HG02943 (cell line): ENCODE measurements around the gene SLC26A5.

Source experiments
- ATAC-seq: cut with Tn5 transposase; IDR thresholded peaks from one replicate; pipeline ENCODE4 v1.9.1; 2021; ENCODE audit warnings: mild to moderate bottlenecking, low read depth, moderate library complexity; ENCODE audit not compliant: unreplicated experiment

Gene SLC26A5

DNA sequence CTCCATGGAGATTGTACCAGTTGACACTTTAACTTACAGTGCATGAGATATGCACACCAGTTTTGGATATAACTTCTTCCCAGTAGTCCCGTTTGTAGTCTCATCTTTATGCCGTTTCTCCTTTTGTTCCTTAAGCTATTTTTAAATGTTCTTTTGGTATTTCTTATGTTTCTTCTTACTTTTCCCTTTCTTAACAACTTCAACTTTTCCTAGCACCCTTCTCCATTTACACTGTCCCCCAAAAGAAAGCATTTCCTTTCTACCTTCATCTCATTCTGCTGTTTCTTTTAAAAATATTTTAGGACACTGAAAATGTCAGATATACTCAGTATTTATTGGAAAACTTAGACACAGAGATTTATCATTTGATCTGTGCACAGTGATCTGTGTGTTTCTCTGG, 97.0 kb downstream of the SLC26A5 start:
- ATAC-seq = no peak

DNA sequence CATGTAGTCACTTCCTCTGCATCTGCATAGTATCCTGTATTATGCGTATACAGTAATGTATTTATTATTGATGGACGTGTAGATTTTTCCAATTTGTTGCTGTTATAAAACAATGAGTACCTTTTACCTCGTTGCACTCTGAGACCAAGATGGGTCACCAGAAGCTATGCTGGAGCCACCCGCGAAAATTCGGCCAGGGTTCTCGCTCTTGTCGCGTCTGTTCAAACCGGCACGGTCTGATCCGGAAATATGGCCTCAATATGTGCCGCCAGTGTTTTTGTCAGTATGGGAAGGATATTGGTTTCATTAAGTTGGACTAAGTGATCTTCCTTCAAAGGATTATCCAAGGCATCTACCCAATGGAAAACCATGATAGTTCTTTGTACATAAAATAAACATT, 97.6 kb downstream of the SLC26A5 start:
- ATAC-seq = no peak

DNA sequence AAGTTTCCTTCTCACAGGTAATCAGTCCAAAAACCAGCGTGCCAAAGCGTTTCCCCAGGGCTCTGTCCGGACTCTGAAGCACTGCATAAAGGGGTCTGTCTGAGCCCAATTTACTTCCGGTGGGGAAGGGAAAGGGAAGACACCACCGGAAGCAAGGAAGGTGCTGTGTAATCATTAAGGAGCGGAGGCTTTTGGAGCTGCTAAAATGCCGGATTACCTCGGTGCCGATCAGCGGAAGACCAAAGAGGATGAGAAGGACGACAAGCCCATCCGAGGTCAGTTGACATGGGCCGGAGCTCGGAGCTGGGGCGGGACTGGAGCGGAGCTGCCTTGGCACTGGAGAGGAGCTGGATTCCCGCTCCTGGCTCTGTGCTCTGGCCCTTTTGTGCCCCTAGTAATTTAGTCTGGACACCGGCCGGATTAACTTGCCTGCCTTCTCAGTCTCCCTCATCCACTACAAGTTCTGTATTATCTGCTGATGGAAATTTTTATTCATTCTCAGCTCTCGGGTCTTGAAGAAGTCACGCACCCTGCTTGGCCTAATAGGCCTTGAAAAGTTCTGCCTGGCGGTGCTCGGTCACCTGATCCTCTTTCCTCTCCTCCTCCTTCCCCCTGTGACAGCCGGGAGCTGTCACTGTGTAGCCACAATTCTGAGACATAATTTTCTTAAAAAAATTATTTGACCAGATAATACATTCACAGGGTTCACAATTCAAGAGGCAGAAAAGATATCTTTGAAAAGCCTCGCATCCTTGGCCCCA, 98.3 kb downstream of the SLC26A5 start, which contains the start of gene PSMC2:
TSS of gene PSMC2 (plus strand) at position 137 of the 761 bp plus-strand sequence. CDS start at position 206, 69 bp downstream.
- ATAC-seq = peak; percentile 64

DNA sequence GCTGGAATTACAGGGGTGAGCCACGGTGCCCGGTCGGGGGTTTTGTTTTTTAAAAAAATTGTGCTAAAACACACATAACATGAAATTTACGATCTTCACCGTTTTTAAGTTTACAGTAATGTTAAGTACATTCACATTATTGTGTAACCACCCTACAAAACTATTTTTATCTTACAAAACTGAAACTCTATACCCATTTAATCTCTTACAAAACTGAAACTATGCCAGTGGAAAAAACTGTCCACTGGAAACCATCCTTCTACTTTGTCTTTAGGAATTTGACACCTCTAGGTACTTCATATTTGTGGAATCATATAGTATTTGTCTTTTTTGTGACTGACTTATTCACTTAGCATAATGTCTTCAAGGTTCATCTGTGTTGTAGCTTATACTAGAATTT, 99.6 kb downstream of the SLC26A5 start:
- no peak for ATAC-seq

DNA sequence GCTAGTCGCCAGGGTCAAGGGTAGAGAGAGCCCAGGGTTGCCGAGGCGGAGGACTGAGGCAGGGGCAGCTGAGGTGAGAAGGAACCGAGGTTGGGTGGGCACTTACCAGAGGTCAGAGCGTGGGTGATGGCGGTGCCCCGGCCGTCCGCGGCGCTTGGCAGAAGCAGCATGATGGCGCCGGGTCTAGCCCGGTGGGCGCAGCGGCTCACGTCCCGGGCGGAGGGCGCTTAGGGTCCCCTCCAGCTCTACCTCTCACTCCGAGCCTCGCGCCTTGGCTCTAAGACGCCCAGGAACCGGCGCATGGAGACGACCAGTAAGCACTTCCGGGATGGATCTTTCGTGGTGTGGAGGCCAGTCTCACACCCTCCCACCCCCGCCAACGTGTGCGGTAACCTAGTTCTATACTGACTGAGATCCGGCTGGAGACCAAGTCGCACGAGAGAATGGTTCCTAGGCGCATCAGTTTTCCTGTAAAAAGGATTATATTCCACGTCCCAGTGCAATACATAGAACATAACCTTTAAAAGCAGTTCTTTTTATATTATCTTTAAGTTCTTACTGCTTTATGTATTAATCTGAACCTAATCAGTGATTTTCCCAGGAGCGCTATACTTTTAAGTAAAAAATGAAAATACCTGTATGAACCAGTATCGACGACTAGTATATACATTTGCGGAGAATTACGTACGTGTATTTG, 101.4 kb downstream of the SLC26A5 start, which contains the start of gene DNAJC2:
TSS of gene DNAJC2 (minus strand) at position 315 of the 697 bp plus-strand sequence. CDS start at position 170, 145 bp downstream.
- ATAC-seq = peak; percentile 68

DNA sequence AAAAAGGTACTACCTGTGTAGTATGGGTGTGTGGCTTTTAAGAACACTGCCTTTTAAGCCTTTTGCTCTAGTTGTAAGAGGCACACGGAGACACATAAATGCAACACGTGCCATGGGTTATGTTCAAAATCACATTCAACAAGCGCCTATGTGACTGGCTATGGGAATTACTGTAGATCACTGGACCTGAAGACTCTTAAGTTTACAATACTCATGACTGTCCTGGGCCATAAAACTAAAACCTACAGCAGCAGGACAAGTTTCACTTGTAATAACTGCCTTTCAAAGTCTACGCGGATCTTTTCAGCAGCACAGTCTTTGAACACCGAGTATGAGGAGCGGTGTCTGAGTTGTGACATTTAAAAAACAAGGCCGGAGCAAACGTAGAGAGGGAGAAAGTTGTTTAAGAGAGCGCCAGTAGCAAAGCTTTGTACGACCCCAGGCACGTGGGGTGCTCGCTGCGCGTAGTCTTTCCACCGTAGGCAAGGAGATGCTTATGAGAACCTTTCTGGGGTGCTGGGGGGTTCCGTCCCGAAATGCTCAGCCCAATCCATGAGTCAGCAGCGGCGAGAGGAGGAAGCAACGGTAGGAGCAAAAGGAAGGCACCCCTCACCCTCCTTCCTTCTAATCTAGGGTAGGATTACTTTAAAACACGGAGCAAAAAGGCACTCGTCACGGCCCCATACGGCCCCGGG, 102.1 kb downstream of the SLC26A5 start:
- peak; percentile 11 for ATAC-seq

DNA sequence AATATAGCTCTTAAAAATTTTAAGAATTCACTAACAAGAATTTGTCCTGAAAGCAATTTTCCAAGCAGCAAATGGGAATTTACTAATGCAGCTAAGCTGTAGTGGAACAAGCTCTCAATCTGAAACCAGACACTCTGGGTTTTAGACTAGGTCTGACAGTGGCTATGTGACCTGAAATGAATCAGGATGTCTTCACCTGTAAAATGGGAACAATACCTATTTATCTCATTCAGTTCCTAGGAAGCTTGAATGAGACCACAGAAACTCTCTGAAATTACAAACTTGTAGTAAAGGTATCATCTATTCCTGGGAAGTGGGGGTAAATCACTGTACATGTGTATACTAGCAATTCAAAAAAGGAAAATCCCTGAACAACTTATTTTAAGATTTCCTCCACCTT, 102.7 kb downstream of the SLC26A5 start:
- no peak for ATAC-seq

DNA sequence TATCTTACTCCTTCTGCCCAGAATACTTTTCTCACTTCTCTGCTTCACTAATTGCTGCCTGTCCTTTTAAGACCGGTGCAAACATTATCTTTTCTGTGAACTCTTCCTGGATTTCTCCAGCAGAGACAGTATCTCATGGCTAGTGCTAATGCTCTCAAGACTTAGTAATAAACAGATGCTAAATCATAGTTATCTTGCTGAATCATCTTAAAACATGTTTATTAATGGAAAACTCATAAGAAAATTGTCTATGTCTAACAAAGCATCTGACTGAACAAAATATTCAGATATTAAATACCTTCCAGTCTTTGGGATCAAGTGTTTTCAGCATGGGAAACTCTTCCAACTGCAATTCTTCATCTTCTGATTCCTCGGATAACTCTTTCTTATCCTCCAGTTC, 104.5 kb downstream of the SLC26A5 start:
- no peak for ATAC-seq

DNA sequence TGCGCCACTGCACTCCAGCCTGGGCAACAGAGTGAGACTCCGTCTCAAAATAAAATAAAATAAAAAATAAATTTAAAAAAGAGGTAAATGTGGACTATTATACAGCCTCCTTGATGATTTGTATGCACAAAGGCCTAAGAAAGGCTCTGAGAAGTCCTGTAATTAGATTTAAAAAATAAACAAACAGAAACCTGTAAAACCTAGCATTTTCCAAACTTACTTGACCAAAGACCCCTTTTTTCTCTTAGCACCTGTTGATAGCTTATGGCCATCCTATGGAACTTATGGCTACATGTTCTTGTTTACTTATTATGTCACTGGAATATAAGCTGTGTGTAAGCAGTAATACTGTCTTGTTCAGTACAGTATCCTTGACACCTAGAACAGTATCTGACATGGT, 107.1 kb downstream of the SLC26A5 start:
- ATAC-seq = no peak

DNA sequence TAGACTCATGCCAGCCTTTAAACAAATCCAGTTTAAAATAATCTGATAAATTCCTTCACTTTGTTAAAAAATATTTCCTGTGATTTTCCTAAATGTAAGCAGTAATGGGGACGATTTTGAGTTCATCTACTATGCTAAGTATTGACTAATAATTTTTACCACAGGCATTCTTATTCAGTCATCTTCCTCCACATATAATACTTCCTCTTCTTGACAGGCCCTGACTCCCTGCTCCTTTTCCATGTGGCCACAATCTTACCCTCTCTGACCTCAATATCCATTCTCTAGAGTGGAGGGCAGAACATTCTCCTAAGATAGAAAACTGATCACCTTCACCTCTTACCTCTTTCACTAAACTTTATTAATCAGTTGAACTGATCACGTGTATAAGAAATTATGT, 109.2 kb downstream of the SLC26A5 start:
- no peak for ATAC-seq

DNA sequence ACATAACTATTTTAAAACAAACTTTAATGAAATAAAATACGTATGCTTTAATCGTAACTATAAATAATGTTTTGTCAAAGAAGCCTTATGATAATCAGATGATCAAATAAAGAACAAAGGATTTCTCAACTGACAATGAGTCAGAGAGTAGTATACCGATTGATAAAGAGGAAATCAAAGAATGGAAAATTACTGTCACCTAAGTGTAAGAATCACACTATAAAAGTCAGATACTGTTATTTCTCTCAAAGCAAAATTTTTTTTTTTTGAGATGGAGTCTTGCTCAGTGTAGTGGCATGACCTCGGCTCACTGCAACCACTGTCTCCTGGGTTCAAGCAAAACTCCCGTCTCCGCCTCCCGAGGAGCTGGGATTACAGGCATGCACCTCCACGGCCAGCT, 120.3 kb downstream of the SLC26A5 start:
- no peak for ATAC-seq
